Measurements from ENCODE around the gene GBE1.
"Not testable (repeated sequence)": the region's sequence is repeated elsewhere in the genome, so short reads cannot be mapped to it uniquely, and the experiment has no call there.

GRCh38 chr3:81747280-81747679, 14.2 kb downstream of the GBE1 start:
- not testable (repeated sequence) for TF ChIP-seq SALL2 (tag by site-specific recombination; IDR thresholded peaks at IDR 0.05; ENCODE audit: borderline replicate concordance); CTCF (tag by site-specific recombination; IDR thresholded peaks at IDR 0.05); ZNF555 (tag by site-specific recombination; conservative IDR thresholded peaks at IDR 0.05); ZNF274 (IDR thresholded peaks at IDR 0.05; ENCODE audit: low read length); ZNF274 (tag by site-specific recombination; IDR thresholded peaks at IDR 0.05; ENCODE audit: borderline replicate concordance)
